Measurements from ENCODE around the gene SH3RF3. TPM values are rescaled to one million over a fixed set of nuclear protein-coding genes. Genes with fewer than 3 reads are reported as not detected.

SH3RF3 gene
- total and polyA plus RNA-seq, 4 experiments from 2014 or later: 0.26 to 2.2 (median 2.1) TPM; not detected in 1

GRCh38 chr2:109275120-109276012 lies 146.4 kb downstream of the SH3RF3 start:
- intact Hi-C loops (cut with micrococcal nuclease): no loop called here
- Histone ChIP-seq H3K27ac (ENCODE audit: low read depth, low read length) (no peak overlapping the region), H3K9me3 (ENCODE audit: control insufficient read depth in 1 of 2, low read length in 2 of 2) (no peaks in the 10 kb centered on the region), H3K36me3 (ENCODE audit: insufficient read depth, low read length) (no peaks in the 10 kb centered on the region), H3K4me3 (ENCODE audit: low read length in 2 of 2) (no peak overlapping the region), H3K4me1 (ENCODE audit: insufficient read depth, low read length) (no peaks in the 10 kb centered on the region), H3K27me3 (ENCODE audit: insufficient read depth, low read length) (no peaks in the 10 kb centered on the region)
- CTCF ChIA-PET (ENCODE audit: partially characterized antibody): no interaction called here
- no peak for DNase-seq
- H3K27me3 Mint-ChIP-seq: peaks cover 0 to 5% of the 10 kb centered on the region in 2 donors
- no peak overlapping the region for H3K27ac Mint-ChIP-seq
- POLR2A ChIA-PET (ENCODE audit: partially characterized antibody): no interaction called here
- H3K9me3 Mint-ChIP-seq: no peaks in the 10 kb centered on the region
- no peaks in the 10 kb centered on the region for H3K36me3 Mint-ChIP-seq
- no peak overlapping the region for H3K4me3 Mint-ChIP-seq
- H3K4me1 Mint-ChIP-seq: peaks cover 0 to 1% (median 0%) of the 10 kb centered on the region in 4 donors

- POLR2A ChIA-PET (ENCODE audit: partially characterized antibody): no interaction called here
- no peak overlapping the region for H3K27ac Mint-ChIP-seq
Observed at GRCh38 chr2:109277406-109277805, 148.4 kb downstream of the SH3RF3 start.

GRCh38 chr2:109279243-109279860 lies 150.3 kb downstream of the SH3RF3 start:
- no peaks in the 10 kb centered on the region for H3K9me3 ChIP-seq (ENCODE audit: control insufficient read depth in 1 of 2, low read length in 2 of 2)
- intact Hi-C loops (cut with micrococcal nuclease): no loop called here
- no peaks in the 10 kb centered on the region for H3K36me3 ChIP-seq (ENCODE audit: insufficient read depth, low read length)
- CTCF ChIA-PET (ENCODE audit: partially characterized antibody): no interaction called here
- H3K4me3 Mint-ChIP-seq: no peak overlapping the region
- DNase-seq: no peak
- peaks cover 0 to 1% (median 0%) of the 10 kb centered on the region in 4 donors for H3K4me1 Mint-ChIP-seq
- peaks cover 0 to 1% (median 0%) of the 10 kb centered on the region in 8 donors for H3K9me3 Mint-ChIP-seq
- H3K27me3 Mint-ChIP-seq: peaks cover 0 to 4% of the 10 kb centered on the region in 2 donors
- H3K27ac ChIP-seq (ENCODE audit: low read depth, low read length): no peak overlapping the region
- no peaks in the 10 kb centered on the region for H3K27me3 ChIP-seq (ENCODE audit: insufficient read depth, low read length)
- POLR2A ChIA-PET (ENCODE audit: partially characterized antibody): no interaction called here
- no peak overlapping the region for H3K4me3 ChIP-seq (ENCODE audit: low read length in 2 of 2)
- H3K27ac Mint-ChIP-seq: no peak overlapping the region
- no peaks in the 10 kb centered on the region for H3K4me1 ChIP-seq (ENCODE audit: insufficient read depth, low read length)
- H3K36me3 Mint-ChIP-seq: no peaks in the 10 kb centered on the region

More at GRCh38 chr2:109277406-109277805, 148.4 kb downstream of the SH3RF3 start:
- intact Hi-C loops (cut with micrococcal nuclease): no loop called here
- peaks cover 0 to 5% of the 10 kb centered on the region in 2 donors for H3K27me3 Mint-ChIP-seq
- H3K27me3 ChIP-seq (ENCODE audit: insufficient read depth, low read length): no peaks in the 10 kb centered on the region
- no peak overlapping the region for H3K27ac ChIP-seq (ENCODE audit: low read depth, low read length)
- no peak overlapping the region for H3K4me3 Mint-ChIP-seq
- H3K9me3 Mint-ChIP-seq: no peaks in the 10 kb centered on the region
- H3K36me3 Mint-ChIP-seq: no peaks in the 10 kb centered on the region
- no peaks in the 10 kb centered on the region for H3K4me1 ChIP-seq (ENCODE audit: insufficient read depth, low read length)
- H3K9me3 ChIP-seq (ENCODE audit: control insufficient read depth in 1 of 2, low read length in 2 of 2): no peaks in the 10 kb centered on the region
- H3K4me3 ChIP-seq (ENCODE audit: low read length in 2 of 2): no peak overlapping the region
- H3K36me3 ChIP-seq (ENCODE audit: insufficient read depth, low read length): no peaks in the 10 kb centered on the region
- peaks cover 0 to 1% (median 0%) of the 10 kb centered on the region in 4 donors for H3K4me1 Mint-ChIP-seq
- no peak for DNase-seq
- CTCF ChIA-PET (ENCODE audit: partially characterized antibody): no interaction called here

- no peak overlapping the region for H3K4me3 Mint-ChIP-seq
- intact Hi-C loops (cut with micrococcal nuclease): no loop called here
Observed at GRCh38 chr2:109280804-109281203, 151.8 kb downstream of the SH3RF3 start.

GRCh38 chr2:109282360-109282759 lies 153.4 kb downstream of the SH3RF3 start:
- H3K27me3 Mint-ChIP-seq: no peaks in the 10 kb centered on the region
- CTCF ChIA-PET (ENCODE audit: partially characterized antibody): no interaction called here
- H3K4me3 Mint-ChIP-seq: no peak overlapping the region

More at GRCh38 chr2:109280804-109281203, 151.8 kb downstream of the SH3RF3 start:
- no peaks in the 10 kb centered on the region for H3K27me3 ChIP-seq (ENCODE audit: insufficient read depth, low read length)
- no peaks in the 10 kb centered on the region for H3K4me1 ChIP-seq (ENCODE audit: insufficient read depth, low read length)
- no peak for DNase-seq
- no peaks in the 10 kb centered on the region for H3K9me3 ChIP-seq (ENCODE audit: control insufficient read depth in 1 of 2, low read length in 2 of 2)
- Mint-ChIP-seq H3K27me3 (peaks cover 0 to under 1% of the 10 kb centered on the region in 2 donors), H3K9me3 (peaks cover 0 to 1% (median 0%) of the 10 kb centered on the region in 8 donors), H3K27ac (no peak overlapping the region), H3K4me1 (peaks cover 0 to 1% (median 0%) of the 10 kb centered on the region in 4 donors), H3K36me3 (no peaks in the 10 kb centered on the region)
- no peaks in the 10 kb centered on the region for H3K36me3 ChIP-seq (ENCODE audit: insufficient read depth, low read length)
- H3K4me3 ChIP-seq (ENCODE audit: low read length in 2 of 2): no peak overlapping the region
- ChIA-PET POLR2A (ENCODE audit: partially characterized antibody) (no interaction called here), CTCF (ENCODE audit: partially characterized antibody) (interaction anchor here (0.9 kb wide), 1 partner anchor 11 kb away, joined by 3 read pairs; no protein-coding TSS in a partner anchor)
- H3K27ac ChIP-seq (ENCODE audit: low read depth, low read length): no peak overlapping the region

GRCh38 chr2:109282865-109283264 lies 153.9 kb downstream of the SH3RF3 start:
- Mint-ChIP-seq H3K27ac (no peak overlapping the region), H3K4me3 (no peak overlapping the region), H3K27me3 (no peaks in the 10 kb centered on the region), H3K36me3 (no peaks in the 10 kb centered on the region), H3K4me1 (peaks cover 0 to 2% (median 0%) of the 10 kb centered on the region in 4 donors), H3K9me3 (peaks cover 0 to 1% (median 0%) of the 10 kb centered on the region in 8 donors)
- ChIA-PET CTCF (ENCODE audit: partially characterized antibody) (no interaction called here), POLR2A (ENCODE audit: partially characterized antibody) (no interaction called here)
- no peak for DNase-seq
- Histone ChIP-seq H3K4me3 (ENCODE audit: low read length in 2 of 2) (no peak overlapping the region), H3K27me3 (ENCODE audit: insufficient read depth, low read length) (no peaks in the 10 kb centered on the region), H3K4me1 (ENCODE audit: insufficient read depth, low read length) (no peaks in the 10 kb centered on the region), H3K27ac (ENCODE audit: low read depth, low read length) (no peak overlapping the region), H3K9me3 (ENCODE audit: control insufficient read depth in 1 of 2, low read length in 2 of 2) (no peaks in the 10 kb centered on the region), H3K36me3 (ENCODE audit: insufficient read depth, low read length) (no peaks in the 10 kb centered on the region)
- intact Hi-C loops (cut with micrococcal nuclease): no loop called here

More at GRCh38 chr2:109282360-109282759, 153.4 kb downstream of the SH3RF3 start:
- no peaks in the 10 kb centered on the region for H3K27me3 ChIP-seq (ENCODE audit: insufficient read depth, low read length)
- intact Hi-C loops (cut with micrococcal nuclease): no loop called here
- peaks cover 0 to 1% (median 0%) of the 10 kb centered on the region in 4 donors for H3K4me1 Mint-ChIP-seq
- no peak overlapping the region for H3K27ac Mint-ChIP-seq
- H3K4me1 ChIP-seq (ENCODE audit: insufficient read depth, low read length): no peaks in the 10 kb centered on the region
- H3K4me3 ChIP-seq (ENCODE audit: low read length in 2 of 2): no peak overlapping the region
- DNase-seq: no peak
- H3K36me3 ChIP-seq (ENCODE audit: insufficient read depth, low read length): no peaks in the 10 kb centered on the region
- no peaks in the 10 kb centered on the region for H3K36me3 Mint-ChIP-seq
- H3K9me3 Mint-ChIP-seq: peaks cover 0 to 1% (median 0%) of the 10 kb centered on the region in 8 donors
- H3K27ac ChIP-seq (ENCODE audit: low read depth, low read length): no peak overlapping the region
- H3K9me3 ChIP-seq (ENCODE audit: control insufficient read depth in 1 of 2, low read length in 2 of 2): no peaks in the 10 kb centered on the region
- POLR2A ChIA-PET (ENCODE audit: partially characterized antibody): no interaction called here

- H3K27me3 ChIP-seq (ENCODE audit: insufficient read depth, low read length): no peaks in the 10 kb centered on the region
- H3K4me3 ChIP-seq (ENCODE audit: low read length in 2 of 2): no peak overlapping the region
- POLR2A ChIA-PET (ENCODE audit: partially characterized antibody): no interaction called here
- Mint-ChIP-seq H3K27me3 (no peaks in the 10 kb centered on the region), H3K36me3 (no peaks in the 10 kb centered on the region), H3K9me3 (peaks cover 0 to 1% (median 0%) of the 10 kb centered on the region in 8 donors), H3K27ac (no peak overlapping the region), H3K4me3 (no peak overlapping the region), H3K4me1 (peaks cover 0 to 2% (median 0%) of the 10 kb centered on the region in 4 donors)
- no peak for DNase-seq
- no peaks in the 10 kb centered on the region for H3K36me3 ChIP-seq (ENCODE audit: insufficient read depth, low read length)
- no peaks in the 10 kb centered on the region for H3K9me3 ChIP-seq (ENCODE audit: control insufficient read depth in 1 of 2, low read length in 2 of 2)
- intact Hi-C loops (cut with micrococcal nuclease): no loop called here
- no peaks in the 10 kb centered on the region for H3K4me1 ChIP-seq (ENCODE audit: insufficient read depth, low read length)
- CTCF ChIA-PET (ENCODE audit: partially characterized antibody): interaction anchor here (1.0 kb wide), 1 partner anchor 12 kb away, joined by 3 read pairs; no protein-coding TSS in a partner anchor
- H3K27ac ChIP-seq (ENCODE audit: low read depth, low read length): no peak overlapping the region
Observed at GRCh38 chr2:109284826-109285225, 155.8 kb downstream of the SH3RF3 start.
